LNCAP (cell line): ENCODE data around the gene BLNK.

Experiments used
- CTCF ChIP-seq: fragments of 450-650 bp; IDR thresholded peaks from 2 replicates; pipeline ENCODE4 v1.5.1; 2017; ENCODE audit warnings: mild to moderate bottlenecking

Gene BLNK

DNA sequence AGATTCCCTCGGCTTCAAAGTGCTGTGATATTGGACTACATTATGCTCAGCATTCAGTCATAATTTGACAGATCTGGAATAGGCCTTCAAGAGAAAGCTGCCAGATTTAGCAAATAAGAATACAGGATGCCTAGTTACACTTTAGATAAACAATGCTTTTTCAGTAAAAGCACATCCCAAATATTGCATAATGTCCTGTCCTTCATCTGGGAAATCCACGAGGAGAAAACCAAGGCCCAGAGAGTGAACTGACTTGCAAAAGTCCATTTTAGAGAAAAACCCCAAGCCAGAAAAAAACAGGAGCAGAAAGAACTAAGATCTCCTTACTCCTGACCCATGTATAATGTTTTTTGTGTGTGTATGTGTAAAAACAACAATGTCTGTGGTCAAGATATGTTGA, 12.0 kb upstream of the BLNK start:
- no peak for TF ChIP-seq CTCF

GRCh38 chr10:96281444-96282029, 10.2 kb upstream of the BLNK start:
- TF ChIP-seq CTCF, result no peak

DNA sequence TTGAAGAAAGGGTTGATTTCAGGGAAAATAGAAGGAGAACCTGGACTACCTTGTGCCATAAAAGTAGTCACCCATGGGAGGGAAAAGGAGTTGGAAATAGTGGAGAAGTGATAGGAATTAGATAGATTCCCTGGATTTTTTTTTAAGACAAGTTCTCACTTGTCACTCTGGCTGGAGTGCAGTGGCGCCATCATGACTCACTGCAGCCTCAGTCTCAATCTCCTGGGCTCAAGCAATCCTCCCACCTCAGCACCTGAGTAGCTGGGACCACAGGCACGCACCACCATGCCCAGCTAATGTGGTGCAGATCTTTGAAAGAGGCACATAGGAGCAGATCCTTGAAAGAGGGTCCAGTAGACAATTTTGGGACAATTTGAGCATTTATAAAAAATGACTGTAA, 9.5 kb upstream of the BLNK start:
- no peak for TF ChIP-seq CTCF

DNA sequence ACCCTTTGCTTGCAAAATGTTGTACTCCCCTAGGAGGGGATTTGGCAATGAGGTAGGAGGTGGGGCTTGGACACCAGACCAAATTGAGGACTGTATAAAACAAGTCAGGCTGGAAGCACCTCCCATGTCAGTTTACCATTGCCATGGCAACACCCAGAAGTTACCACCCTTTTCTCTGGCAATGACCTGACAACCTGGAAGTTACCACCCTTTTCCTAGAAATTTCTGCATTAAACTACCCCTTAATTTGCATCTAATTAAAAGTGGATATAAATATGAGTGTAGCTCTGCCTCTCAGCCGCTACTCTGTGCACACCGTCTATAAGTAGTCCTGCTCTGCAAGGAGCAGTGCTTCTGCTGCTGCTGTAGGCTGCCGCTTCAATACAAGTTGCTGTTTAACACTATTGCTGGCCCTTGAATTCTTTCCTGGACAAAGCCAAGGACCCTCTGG, 7.8 kb upstream of the BLNK start:
- TF ChIP-seq CTCF, result no peak

DNA sequence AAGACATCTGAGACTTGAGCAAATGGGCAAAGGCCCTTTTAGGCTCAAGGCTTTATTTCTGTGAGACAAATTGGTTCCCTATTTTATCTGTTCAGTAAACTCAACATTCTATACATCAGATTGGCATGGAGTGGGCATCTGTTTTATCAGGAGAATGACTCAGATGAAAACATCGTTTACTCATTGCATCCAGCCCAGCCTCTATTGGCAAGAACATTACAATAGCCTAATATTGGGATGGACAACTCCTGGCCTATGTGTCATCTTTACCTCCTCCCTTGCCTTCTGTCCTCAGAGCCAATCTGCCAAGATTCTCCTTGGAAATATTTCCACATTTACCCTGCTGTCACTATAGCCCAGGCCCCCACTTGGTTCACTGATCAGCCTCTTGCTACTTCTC, 5.5 kb upstream of the BLNK start:
- no peak for TF ChIP-seq CTCF

DNA sequence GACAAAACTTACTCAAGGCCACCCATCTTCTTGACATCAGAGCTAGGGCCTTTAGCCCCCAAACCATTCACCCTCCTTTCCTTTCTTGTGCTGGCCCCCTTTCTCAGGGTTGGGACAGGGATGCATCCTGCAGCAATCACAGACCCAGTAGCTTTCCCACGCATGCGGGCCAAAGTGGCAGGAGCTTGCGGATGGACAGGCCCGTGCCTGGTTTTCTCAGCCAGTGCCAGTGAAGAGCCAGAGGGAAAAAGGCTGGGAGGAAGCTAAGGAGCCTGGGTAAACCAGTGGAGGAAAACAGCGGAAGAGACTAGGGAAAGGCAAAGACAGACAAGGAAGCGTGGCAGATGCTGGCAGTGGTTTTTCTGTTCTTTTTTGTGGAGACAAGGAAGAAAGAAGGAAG, 5.1 kb upstream of the BLNK start:
- no peak for TF ChIP-seq CTCF

GRCh38 chr10:96275685-96276418, 4.5 kb upstream of the BLNK start:
- no peak for TF ChIP-seq CTCF
